ENCODE results near the gene SLC26A9. TPM values are rescaled to one million over a fixed set of nuclear protein-coding genes. Genes with fewer than 3 reads are reported as not detected.

SLC26A9 gene
- total RNA-seq, 4 donors from 2014 or later = not detected

DNA sequence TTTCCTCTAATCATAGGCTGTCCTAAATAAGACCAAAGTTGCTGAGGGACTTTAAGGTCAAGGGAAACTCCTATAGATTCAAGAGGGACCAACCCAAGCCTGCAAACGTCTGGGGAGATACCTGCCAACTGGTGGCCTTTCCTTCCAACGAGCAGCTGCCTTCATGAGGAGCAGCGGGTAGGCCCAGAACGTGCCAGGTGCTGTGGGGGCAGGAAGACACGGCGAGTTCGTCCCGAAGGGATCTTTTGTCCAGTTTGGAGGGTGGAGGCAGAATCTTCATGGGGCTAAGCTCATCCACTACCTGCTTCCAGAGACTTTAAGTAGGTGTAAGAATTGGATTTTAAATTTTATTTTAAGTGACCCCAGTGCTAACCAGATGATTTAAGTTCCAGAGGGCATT lies 26.0 kb upstream of the SLC26A9 start:
- Histone ChIP-seq H3K36me3 (no peaks in the 10 kb centered on the region), H3K4me3 (no peak overlapping the region), H3K27ac (no peak overlapping the region), H3K27me3 (no peaks in the 10 kb centered on the region), H3K4me1 (no peaks in the 10 kb centered on the region), H3K9me3 (no peaks in the 10 kb centered on the region)
- TF ChIP-seq, protein P1, sequence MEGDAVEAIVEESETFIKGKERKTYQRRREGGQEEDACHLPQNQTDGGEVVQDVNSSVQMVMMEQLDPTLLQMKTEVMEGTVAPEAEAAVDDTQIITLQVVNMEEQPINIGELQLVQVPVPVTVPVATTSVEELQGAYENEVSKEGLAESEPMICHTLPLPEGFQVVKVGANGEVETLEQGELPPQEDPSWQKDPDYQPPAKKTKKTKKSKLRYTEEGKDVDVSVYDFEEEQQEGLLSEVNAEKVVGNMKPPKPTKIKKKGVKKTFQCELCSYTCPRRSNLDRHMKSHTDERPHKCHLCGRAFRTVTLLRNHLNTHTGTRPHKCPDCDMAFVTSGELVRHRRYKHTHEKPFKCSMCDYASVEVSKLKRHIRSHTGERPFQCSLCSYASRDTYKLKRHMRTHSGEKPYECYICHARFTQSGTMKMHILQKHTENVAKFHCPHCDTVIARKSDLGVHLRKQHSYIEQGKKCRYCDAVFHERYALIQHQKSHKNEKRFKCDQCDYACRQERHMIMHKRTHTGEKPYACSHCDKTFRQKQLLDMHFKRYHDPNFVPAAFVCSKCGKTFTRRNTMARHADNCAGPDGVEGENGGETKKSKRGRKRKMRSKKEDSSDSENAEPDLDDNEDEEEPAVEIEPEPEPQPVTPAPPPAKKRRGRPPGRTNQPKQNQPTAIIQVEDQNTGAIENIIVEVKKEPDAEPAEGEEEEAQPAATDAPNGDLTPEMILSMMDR (IDR thresholded peaks at IDR 0.05) = no peak
- TF ChIP-seq POLR2A (IDR thresholded peaks at IDR 0.05) = no peak
- intact Hi-C loops (cut with DNase I; ENCODE audit: low total_unique reads) = no loop called here
- DNase-seq = no peak

DNA sequence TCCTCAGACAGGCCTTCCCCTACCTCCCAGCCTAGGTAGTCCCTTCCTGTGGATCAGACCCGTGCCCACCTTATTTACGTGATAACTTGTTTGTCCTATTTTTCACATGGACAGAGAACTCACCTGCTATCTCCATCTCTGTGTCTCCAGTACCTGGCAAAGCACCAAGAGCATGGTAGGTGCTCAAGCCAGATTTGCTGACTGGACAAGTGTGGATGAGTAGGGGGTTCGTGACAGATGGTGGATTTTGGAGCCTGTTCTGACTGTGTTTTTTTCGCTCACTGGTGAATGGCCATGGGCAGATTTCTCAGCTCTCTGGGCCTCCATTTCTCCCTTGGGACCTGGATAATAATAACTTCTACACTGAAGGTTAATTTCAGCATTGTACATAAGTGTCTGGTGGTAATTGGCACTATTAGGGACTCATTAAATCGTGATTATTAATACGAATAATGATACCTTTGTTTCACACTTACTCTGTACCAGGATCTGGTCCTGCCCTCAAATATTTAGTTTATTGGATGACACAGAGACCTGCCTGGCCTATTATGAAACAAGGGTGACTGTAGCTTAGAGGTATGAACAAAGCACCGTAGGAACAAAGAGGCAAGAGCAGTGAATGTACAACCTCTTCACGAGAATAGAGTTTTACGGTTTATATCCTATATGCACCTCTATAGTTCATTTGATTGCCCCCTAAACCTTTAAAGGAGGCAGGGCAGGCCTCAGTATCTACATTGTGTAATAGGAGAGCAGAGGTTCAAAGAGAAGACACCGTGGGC lies 24.5 kb upstream of the SLC26A9 start:
- no peak for TF ChIP-seq POLR2A (IDR thresholded peaks at IDR 0.05)
- TF ChIP-seq, protein P1 (IDR thresholded peaks at IDR 0.05) = no peak
- intact Hi-C loops (cut with DNase I; ENCODE audit: low total_unique reads) = no loop called here
- no peak for DNase-seq
- H3K4me1 ChIP-seq = no peaks in the 10 kb centered on the region
- no peaks in the 10 kb centered on the region for H3K36me3 ChIP-seq
- no peaks in the 10 kb centered on the region for H3K27me3 ChIP-seq
- H3K4me3 ChIP-seq = no peak overlapping the region
- H3K27ac ChIP-seq = no peak overlapping the region
- H3K9me3 ChIP-seq = no peaks in the 10 kb centered on the region

DNA sequence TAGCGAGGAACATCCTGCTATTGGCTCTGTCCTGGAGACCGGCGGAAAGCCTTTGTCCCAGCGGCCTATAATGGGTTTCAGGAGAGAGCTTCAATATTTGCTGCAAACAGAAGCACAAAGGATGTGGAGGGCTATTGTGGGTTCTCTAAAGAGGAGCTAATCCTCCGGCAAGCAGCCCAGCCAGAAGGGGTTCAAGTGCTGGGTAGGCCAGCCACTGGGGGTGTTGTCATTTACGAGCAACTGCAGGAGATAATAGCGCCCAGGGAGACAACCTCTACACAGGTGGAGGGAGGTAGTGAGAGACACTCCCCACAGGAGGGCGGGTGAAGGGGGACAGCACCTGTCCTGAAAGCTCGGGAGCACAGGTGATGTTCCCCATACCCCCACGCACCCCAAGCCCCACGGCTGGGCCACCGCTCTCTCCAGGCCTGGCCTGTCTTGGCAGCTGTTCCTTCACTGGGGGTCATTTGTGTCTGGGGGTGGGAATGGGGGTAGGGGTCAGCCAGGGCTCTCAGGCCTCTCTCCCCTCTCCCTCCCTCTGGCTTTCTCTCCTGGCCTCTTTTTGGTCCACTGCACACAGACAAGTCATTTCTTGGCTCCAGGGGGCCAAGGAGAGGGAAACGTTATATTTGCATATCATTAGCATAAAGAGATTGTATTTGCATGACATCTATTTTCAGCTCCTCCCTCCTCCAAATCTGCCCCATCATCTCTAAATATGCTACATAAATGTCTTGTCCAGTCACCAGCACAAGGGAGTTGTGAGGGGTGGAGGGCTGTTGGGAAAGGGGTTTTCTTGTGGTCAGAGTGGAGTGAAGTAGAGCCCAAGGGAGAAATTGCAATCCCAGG lies 22.0 kb upstream of the SLC26A9 start:
- intact Hi-C loops (cut with DNase I; ENCODE audit: low total_unique reads) = no loop called here
- H3K27me3 ChIP-seq = no peaks in the 10 kb centered on the region
- H3K9me3 ChIP-seq = no peaks in the 10 kb centered on the region
- no peak overlapping the region for H3K4me3 ChIP-seq
- TF ChIP-seq, protein P1 (IDR thresholded peaks at IDR 0.05) = no peak
- TF ChIP-seq POLR2A (IDR thresholded peaks at IDR 0.05) = no peak
- no peaks in the 10 kb centered on the region for H3K36me3 ChIP-seq
- H3K27ac ChIP-seq = no peak overlapping the region
- no peak for DNase-seq
- no peaks in the 10 kb centered on the region for H3K4me1 ChIP-seq

DNA sequence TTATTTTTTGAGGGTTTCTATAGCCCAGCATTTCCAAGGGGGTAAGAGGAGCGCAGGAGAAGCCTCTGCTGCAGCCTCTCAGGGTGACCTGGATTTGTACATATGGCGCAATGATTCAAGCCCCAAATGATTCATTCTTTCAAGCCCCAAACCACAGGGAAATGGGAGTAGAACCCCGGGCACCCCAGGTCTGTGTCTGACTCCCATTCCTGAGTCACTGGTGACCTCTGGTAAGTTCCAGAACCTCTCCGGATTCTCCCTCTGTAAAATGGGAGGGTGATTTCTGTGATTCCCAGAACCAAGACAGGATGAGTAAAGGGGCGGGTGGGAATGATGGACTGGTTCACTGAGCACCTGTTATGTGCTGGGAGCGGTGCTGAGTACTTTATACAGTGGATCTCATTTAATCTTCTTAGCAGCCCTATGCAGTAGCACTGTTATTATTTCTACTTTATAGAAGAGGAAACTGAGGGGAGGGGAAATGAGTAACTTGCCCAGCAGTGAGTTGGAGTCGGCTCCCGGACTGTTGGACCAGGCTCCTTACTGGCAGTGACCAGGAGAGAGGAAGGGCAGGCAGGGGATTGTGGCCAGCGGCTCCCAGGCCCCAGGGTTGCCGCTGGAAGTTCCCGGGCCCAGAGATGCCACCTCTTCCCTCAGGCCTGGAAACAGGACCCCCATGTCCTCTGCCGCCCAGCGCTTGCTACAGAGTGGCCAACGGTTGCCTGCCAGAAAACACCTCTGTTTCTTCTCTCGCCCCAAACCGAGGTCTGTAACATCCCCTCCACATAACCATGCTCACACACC lies 20.3 kb upstream of the SLC26A9 start:
- H3K36me3 ChIP-seq = no peaks in the 10 kb centered on the region
- H3K9me3 ChIP-seq = no peaks in the 10 kb centered on the region
- intact Hi-C loops (cut with DNase I; ENCODE audit: low total_unique reads) = no loop called here
- TF ChIP-seq POLR2A (IDR thresholded peaks at IDR 0.05) = no peak
- TF ChIP-seq, protein P1 (IDR thresholded peaks at IDR 0.05) = no peak
- H3K27ac ChIP-seq = no peak overlapping the region
- DNase-seq = no peak
- H3K27me3 ChIP-seq = no peaks in the 10 kb centered on the region
- no peaks in the 10 kb centered on the region for H3K4me1 ChIP-seq
- H3K4me3 ChIP-seq = no peak overlapping the region
